Ureter (tissue), 1 donor: ENCODE measurements around the gene SGCE. TPM values are rescaled to one million over a fixed set of nuclear protein-coding genes. Genes with fewer than 3 reads are reported as not detected.

Source experiments
- DNase-seq: peaks from one replicate; pipeline ENCODE4 v3.0.0-alpha.2; 2020; ENCODE audit warnings: low spot score
- total RNA-seq: library from RNA; stranded (reverse); gene quantifications from one replicate; pipeline ENCODE4 v1.2.4, GENCODE V29; 2023
- donor health status: DM: yes; HTN: yes; CAD: no.

Gene SGCE
- total RNA-seq, 1 donor from 2014 or later = 35.9 TPM

DNA sequence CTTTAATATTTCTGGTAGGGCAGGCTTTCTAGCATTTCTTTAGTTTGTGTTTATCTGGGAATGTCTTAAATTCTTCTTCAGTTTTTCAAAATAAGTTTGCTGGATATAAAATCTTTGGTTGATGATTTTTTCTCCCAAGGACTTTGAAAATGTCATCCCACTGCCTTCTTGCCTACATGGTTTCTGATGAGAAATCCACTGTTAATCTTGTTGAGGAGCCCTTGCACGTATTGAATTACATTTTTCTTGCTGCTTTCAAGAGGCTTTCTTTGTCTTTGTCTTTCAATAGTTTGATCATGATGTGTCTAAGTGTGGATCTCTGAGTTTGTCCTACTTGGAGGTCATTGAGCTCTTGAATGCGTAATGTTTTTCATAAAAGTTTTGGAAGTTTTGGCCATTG lies 80.3 kb downstream of the SGCE start:
- no peak for DNase-seq

- DNase-seq = no peak
Observed at GRCh38 chr7:94571816-94572215, 84.1 kb downstream of the SGCE start.

DNA sequence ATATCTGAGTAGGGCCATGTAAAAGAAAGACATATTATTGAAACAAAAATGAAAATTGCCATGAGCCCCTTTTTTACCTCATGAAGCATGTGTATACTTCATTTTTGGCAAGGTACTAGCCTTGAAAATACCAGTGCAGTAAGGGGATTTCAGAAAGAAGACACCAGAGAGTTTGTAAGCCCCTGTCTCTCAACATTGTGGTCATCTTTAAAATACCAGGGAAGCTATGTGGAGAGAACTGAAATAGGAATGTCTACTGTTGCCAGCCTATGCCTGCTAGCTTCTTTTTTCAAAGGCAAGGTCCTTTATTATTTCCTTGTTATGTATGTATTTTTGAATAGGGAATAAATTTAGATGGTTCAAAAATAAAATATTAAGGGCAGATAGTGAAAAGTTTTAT lies 88.5 kb downstream of the SGCE start:
- DNase-seq = no peak

DNA sequence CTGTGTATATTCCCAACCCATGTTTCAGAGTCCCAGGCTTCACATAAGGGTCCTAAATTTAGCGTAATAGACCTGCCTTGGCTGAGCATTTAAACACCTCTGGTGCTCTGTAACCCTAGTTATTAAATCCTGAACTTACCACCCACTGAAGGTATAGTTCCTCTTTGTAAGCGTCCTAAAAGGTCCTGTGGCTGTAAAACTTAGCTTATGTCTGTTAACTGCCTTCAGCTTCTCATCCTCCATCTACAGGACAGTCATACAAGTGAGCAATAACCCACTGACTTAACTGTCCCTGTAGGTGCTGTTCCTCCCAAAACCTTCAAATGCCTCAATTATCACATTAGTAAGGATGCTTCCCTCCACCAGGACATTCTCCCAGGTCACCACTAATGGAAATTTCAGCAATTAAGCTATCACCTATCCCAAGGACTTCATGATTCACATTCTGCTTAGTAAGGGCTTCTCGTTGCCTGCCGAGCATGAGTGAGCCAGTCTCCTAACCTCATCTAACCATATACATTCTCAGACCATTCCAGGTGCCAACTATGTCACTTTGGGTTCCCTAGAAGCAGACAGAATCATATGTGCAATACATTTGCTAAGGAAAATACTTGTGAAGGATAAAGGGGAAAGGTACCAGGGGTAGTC lies 90.6 kb downstream of the SGCE start:
- no peak for DNase-seq

DNA sequence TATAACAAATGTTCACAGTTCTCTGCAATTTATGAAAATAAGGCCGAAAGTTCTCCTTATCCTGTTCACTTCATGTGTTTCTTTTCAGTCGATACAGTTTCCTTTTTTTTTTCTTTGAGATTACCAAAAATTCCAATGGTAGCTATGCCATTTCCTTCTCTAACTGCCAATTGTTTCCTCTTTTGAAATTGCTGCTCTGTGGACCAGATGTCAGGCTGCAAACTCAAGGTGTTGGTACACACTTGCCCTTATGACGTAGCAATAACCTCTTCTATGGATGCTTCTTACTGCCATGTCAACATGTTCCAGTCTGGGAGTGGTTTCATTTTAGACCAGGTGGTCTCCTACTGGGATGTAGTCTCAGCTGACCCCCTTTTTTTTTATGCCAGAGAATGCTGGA lies 93.4 kb downstream of the SGCE start:
- DNase-seq = no peak

DNA sequence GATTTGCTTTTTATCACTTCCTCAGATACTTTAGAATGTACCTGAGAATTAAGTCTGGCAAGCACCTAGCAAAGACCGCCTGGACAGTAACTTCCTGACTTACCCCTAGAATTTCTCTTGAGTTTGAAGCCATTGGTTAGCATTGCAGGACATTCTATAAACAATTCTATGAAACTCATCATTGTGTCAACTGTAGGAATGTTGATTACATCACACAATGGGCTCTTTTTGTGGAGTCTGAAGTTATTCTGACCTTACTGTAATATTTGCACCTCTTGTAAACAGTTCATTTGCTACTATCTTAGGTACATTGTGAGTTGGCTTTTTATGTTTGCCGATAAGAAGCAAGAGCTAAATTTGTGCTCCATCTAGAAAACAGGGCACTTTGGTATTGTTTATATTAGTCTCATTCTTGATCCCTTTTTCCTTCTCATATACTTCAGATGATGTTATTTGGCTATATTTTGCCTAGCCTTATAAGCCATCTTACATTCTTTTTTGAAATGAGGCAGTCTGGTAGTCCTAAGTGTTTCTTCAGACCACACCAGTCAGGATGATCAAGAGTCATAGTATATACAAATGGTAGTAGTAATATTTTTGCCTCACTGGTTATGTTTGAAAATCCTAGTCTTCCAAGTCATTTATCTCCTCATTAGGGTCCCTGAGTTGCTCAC lies 94.0 kb downstream of the SGCE start:
- DNase-seq = no peak

DNA sequence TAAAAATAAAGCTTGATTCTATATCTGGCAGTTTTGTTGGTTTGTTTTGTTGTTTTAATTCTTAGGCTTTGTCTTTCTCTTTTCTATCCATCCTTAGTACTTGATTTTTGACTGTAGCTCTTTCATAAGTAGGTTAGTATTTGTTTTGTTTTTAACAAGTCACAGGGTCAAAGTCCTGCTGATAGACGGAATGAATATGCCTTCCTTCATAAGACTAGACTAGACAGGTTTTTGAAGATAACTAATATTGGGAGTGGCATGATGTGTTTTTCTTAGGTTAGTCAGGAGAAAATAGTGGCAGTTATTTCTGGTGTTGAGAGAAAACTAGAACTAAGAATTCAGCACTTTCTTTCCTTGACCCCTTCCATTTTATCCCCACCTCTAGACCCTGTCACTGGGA lies 96.0 kb downstream of the SGCE start:
- no peak for DNase-seq

DNA sequence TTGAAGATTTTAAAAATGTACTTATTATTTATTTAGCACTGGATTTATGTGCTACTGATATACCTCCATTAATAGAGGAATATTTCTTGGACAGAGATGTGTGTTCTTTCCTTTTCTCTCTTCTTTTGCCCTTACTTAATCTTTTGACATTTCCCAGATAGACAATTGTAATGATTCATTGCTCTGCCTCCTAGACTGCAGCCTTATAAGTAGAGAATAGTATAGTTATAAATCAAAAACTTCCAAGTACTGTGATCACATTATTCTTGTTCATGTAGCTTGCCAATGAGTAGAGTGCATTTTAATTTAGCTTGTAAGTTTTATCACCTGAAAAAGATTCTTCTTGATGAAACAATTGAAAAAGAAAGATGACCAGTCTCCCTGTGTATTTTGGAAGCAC lies 98.7 kb downstream of the SGCE start:
- DNase-seq = no peak

DNA sequence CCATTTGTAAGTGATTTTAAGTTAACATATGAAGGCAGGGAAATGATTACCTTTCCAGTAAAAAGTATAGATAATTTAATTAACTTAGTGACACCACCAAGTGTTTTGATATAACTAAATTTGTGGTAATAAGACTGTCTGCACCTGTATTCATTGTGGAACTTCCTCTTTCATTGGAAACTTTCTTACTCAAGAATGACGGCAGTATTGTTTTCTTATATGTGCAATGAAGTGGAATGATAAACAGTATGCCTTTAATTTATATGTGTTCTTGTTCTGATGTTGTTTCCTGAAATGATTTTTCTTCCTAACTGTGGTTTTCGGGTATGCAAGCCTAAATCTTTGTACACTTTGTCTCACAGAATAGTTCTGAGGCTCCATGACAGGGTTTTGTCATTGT lies 99.9 kb downstream of the SGCE start:
- DNase-seq = no peak

GRCh38 chr7:94547126-94547525 lies 108.8 kb downstream of the SGCE start:
- DNase-seq = no peak

DNA sequence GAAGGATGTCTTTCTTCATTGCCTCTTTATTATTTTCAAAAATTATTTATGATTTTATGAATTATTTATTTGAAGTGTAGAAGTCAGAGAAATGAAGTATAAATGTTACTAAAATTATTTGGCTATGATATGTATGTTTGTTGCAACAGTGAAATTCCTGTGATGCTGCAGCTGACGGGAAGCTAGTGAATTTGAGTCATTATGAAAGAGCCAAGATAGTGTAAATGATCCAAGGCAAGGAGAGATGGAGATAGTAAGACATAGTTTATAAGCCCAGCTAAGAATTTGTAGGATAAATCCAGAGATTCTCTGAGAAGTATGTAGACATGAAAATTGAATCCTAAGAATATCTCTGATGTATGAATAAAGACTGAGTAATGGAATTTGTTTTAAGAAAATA lies 115.5 kb downstream of the SGCE start:
- DNase-seq = no peak

Other genes starting within 250 kb of the SGCE start
- 27.3 TPM for gene CASD1, start 146.3 kb downstream of the SGCE start, total RNA-seq